ENCODE data around the gene ZBTB7C.

ZBTB7C gene

GRCh38 chr18:47999801-48000248, 409.4 kb downstream of the ZBTB7C start:
- DNase-seq (ENCODE audit: low read depth in 2 of 2): no peak

DNA sequence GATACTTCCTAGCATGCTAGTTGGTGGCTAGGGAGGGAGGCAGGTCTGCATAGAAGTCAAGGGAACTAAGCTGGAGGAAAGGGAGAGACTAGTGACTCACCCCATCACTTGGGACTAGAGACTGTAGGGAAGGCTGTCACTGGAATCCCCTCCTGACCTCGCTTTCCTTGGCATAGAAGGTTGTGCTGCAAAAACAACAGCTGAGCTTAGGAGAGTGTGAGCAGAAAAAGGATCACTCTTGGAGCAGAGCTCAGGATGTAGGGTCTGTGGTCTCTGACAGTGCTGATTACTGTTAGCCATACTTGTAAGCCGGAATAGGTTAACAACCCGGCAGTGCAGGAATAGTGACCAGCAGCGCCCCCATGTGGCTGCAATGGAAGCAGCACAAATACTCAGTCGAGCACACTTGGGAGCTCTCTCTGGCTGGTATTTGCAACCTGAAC, 411.8 kb downstream of the ZBTB7C start:
- DNase-seq (ENCODE audit: low read depth in 2 of 2): peak in 1 of 2 experiments; percentile 27

GRCh38 chr18:47996091-47996541, 413.1 kb downstream of the ZBTB7C start:
- DNase-seq (ENCODE audit: low read depth in 2 of 2): no peak

GRCh38 chr18:47995654-47996053, 413.5 kb downstream of the ZBTB7C start:
- DNase-seq (ENCODE audit: low read depth in 2 of 2): no peak

GRCh38 chr18:47993409-47993808, 415.8 kb downstream of the ZBTB7C start:
- no peak for DNase-seq (ENCODE audit: low read depth in 2 of 2)

GRCh38 chr18:47992976-47993375, 416.2 kb downstream of the ZBTB7C start:
- no peak for DNase-seq (ENCODE audit: low read depth in 2 of 2)

GRCh38 chr18:47992266-47992665, 416.9 kb downstream of the ZBTB7C start:
- no peak for DNase-seq (ENCODE audit: low read depth in 2 of 2)

GRCh38 chr18:47990981-47991380, 418.2 kb downstream of the ZBTB7C start:
- no peak for DNase-seq (ENCODE audit: low read depth in 2 of 2)

GRCh38 chr18:47987388-47987699, 421.8 kb downstream of the ZBTB7C start:
- DNase-seq (ENCODE audit: low read depth in 2 of 2): no peak

- DNase-seq (ENCODE audit: low read depth in 2 of 2): no peak
These were observed 422.4 kb downstream of the ZBTB7C start for GRCh38 chr18:47986620-47987387.

- no peak for DNase-seq (ENCODE audit: low read depth in 2 of 2)
These were observed 423.3 kb downstream of the ZBTB7C start for GRCh38 chr18:47985866-47986265.

- no peak for DNase-seq (ENCODE audit: low read depth in 2 of 2)
These were observed 424.2 kb downstream of the ZBTB7C start for GRCh38 chr18:47984991-47985390.

GRCh38 chr18:47983946-47984345, 425.2 kb downstream of the ZBTB7C start:
- DNase-seq (ENCODE audit: low read depth in 2 of 2): no peak

GRCh38 chr18:47983055-47983454, 426.1 kb downstream of the ZBTB7C start:
- DNase-seq (ENCODE audit: low read depth in 2 of 2): no peak

GRCh38 chr18:47981830-47982229, 427.4 kb downstream of the ZBTB7C start:
- DNase-seq (ENCODE audit: low read depth in 2 of 2): no peak

DNA sequence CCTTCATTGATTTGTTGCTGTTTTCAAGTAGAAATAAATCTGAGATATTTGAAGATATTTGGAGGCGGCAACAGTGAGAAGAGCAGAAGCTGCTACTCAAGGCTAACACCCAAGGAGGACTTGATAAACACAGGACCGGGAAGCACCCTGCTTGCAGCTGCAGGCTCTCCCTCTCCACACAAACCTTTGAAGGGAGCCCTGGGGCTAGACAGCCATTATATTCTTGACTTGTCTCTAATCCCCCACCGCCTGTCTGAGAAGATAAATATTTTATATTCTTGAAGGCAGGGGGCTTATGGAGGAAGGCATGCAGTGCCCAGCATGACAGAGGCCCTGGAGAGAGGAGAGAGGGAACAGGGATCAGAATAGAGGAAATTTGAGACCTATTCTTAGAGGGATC, 427.9 kb downstream of the ZBTB7C start:
- DNase-seq (ENCODE audit: low read depth in 2 of 2): no peak

GRCh38 chr18:47979611-47980200, 429.5 kb downstream of the ZBTB7C start:
- DNase-seq (ENCODE audit: low read depth in 2 of 2): no peak

DNA sequence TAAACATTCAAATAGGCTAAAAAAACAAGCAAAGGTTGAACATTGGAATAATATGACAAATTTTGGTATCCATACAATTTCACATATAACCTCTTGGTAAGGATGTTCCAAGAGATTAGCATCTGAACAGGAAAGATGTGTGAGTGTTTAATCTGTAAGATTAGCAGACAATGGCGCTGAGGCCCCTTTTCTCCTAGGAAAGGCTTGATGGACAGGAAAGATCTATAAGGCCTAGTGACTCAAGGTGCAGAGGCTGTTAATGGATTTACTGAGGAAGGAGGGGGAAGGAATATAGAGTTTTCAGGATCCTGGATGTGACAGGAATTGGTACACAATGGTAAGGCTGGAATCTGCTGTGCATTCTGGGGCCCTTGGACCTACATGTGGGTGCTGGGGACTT, 430.6 kb downstream of the ZBTB7C start:
- no peak for DNase-seq (ENCODE audit: low read depth in 2 of 2)

GRCh38 chr18:47978141-47978540, 431.0 kb downstream of the ZBTB7C start:
- no peak for DNase-seq (ENCODE audit: low read depth in 2 of 2)

All from stimulated activated CD4-positive, alpha-beta T cell treated with anti-CD3 and anti-CD28 coated beads, Interleukin-12 subunit alpha, Interleukin-12 subunit beta, amount 100 ng/mL, for 24 hours (primary cell).